SK-N-SH (cell line): ENCODE measurements around the gene LPCAT1. TPM values are rescaled to one million over a fixed set of nuclear protein-coding genes. Genes with fewer than 3 reads are reported as not detected.

Source experiments
- CTCF ChIA-PET: fragments of 300-600, 350-600 bp; formaldehyde crosslinking; extraction: SDS; loops from one replicate; lab custom pipeline; 2021; lab: Yijun Ruan, JAX
- POLR2A ChIA-PET: fragments of 350-600 bp; sonication (Branson Sonifier 250); formaldehyde crosslinking; extraction: SDS; loops from one replicate; lab custom pipeline; 2020; ENCODE audit warnings: antibody characterized with exemption, inconsistent platforms; lab: Yijun Ruan, JAX
- DNase-seq: peaks from one replicate; pipeline ENCODE4 v3.0.0; 2012
- H2AFZ ChIP-seq: fragments of 200-600 bp; sonication (generic); 2 replicates; pipeline ENCODE4 v1.8.1; 2016; ENCODE audit warnings: antibody characterized with exemption, mild to moderate bottlenecking, low read depth
- H3F3A ChIP-seq: fragments of 200-600 bp; sonication (generic); replicated peaks from 2 replicates; pipeline ENCODE3; 2016; ENCODE audit warnings: antibody characterized with exemption, mild to moderate bottlenecking; ENCODE audit not compliant: insufficient read depth
- H3K27ac ChIP-seq, 2 experiments: fragments of 200-500 bp in 1 of 2; fragments of 200-600 bp in 1 of 2; sonication (Bioruptor generic) in 1 of 2; sonication (generic), shearing (Covaris generic) in 1 of 2; 2 replicates each; pipeline versions ENCODE4 v1.5.1 to v1.6.1; 2014 to 2016; ENCODE audit warnings: low read depth in 2 of 2, inconsistent platforms in 1 of 2, low read length in 1 of 2, mild to moderate bottlenecking in 1 of 2, mixed read lengths in 1 of 2
- H3K27me3 ChIP-seq: fragments of 200-600 bp; sonication (generic), shearing (Covaris generic); 2 replicates; pipeline ENCODE4 v1.6.1; 2016; ENCODE audit warnings: mixed run types; ENCODE audit not compliant: insufficient read depth
- H3K36me3 ChIP-seq, 2 experiments: fragments of 200-500 bp in 1 of 2; fragments of 200-600 bp in 1 of 2; sonication (Bioruptor generic) in 1 of 2; sonication (generic) in 1 of 2; replicated peaks in 1 of 2; 2 replicates each; pipeline versions ENCODE3 to v1.5.1; 2014 to 2016; ENCODE audit warnings: low read length in 1 of 2, mild to moderate bottlenecking in 1 of 2; ENCODE audit not compliant: insufficient read depth in 2 of 2, control insufficient read depth in 1 of 2
- H3K4me1 ChIP-seq, 2 experiments: fragments of 200-500 bp in 1 of 2; fragments of 200-600 bp in 1 of 2; sonication (Bioruptor generic) in 1 of 2; sonication (generic), shearing (Covaris generic) in 1 of 2; 2 replicates each; pipeline versions ENCODE4 v1.5.1 to v1.6.1; 2014 to 2016; ENCODE audit warnings: low read depth in 1 of 2, low read length in 1 of 2, mixed run types in 1 of 2; ENCODE audit not compliant: insufficient read depth in 2 of 2, control insufficient read depth in 1 of 2
- H3K4me2 ChIP-seq: fragments of 200-600 bp; sonication (generic), shearing (Covaris generic); 2 replicates; pipeline ENCODE4 v1.6.1; 2017; ENCODE audit warnings: mixed run types
- H3K4me3 ChIP-seq, 2 experiments: fragments of 200-500 bp in 1 of 2; fragments of 200-600 bp in 1 of 2; sonication (Bioruptor generic) in 1 of 2; sonication (generic), shearing (Covaris generic) in 1 of 2; 2 replicates each; pipeline versions ENCODE4 v1.5.1 to v1.8.1; 2014 to 2016; ENCODE audit warnings: low read depth in 2 of 2, inconsistent platforms in 1 of 2, low read length in 1 of 2, mild to moderate bottlenecking in 1 of 2, mixed read lengths in 1 of 2, moderate library complexity in 1 of 2
- H3K79me2 ChIP-seq: fragments of 200-600 bp; sonication (generic); 2 replicates; pipeline ENCODE4 v1.8.1; 2017; ENCODE audit warnings: mild to moderate bottlenecking; ENCODE audit not compliant: insufficient read depth
- H3K9ac ChIP-seq: fragments of 200-600 bp; sonication (generic); 2 replicates; pipeline ENCODE4 v1.6.1; 2017; ENCODE audit warnings: mixed run types
- H3K9me2 ChIP-seq: fragments of 200-600 bp; sonication (generic); 2 replicates; pipeline ENCODE4 v1.6.1; 2017; ENCODE audit warnings: mixed run types
- H3K9me3 ChIP-seq: fragments of 200-600 bp; sonication (generic); 2 replicates; pipeline ENCODE4 v1.6.1; 2017; ENCODE audit warnings: mixed run types, mild to moderate bottlenecking, moderate library complexity
- H4K20me1 ChIP-seq: fragments of 200-600 bp; sonication (generic); 2 replicates; pipeline ENCODE4 v1.6.1; 2017; ENCODE audit warnings: mild to moderate bottlenecking, mixed run types; ENCODE audit not compliant: insufficient read depth
- CHD2 ChIP-seq: fragments of 150-350 bp; IDR thresholded peaks from 2 replicates; pipeline ENCODE4 v1.6.1; 2018; ENCODE audit warnings: low read length; ENCODE audit not compliant: partially characterized antibody
- EZH2phosphoT487 ChIP-seq: fragments of 200-600 bp; sonication (generic); IDR thresholded peaks from 2 replicates; pipeline ENCODE4 v1.6.1; 2017; ENCODE audit warnings: low read depth, mixed run types, mild to moderate bottlenecking, antibody characterized with exemption, moderate library complexity, borderline replicate concordance
- GABPA ChIP-seq: IDR thresholded peaks from 2 replicates; pipeline ENCODE4 v1.4.0; 2012; ENCODE audit warnings: low read depth, mild to moderate bottlenecking
- IRF3 ChIP-seq: fragments of 150-350 bp; IDR thresholded peaks from 2 replicates; pipeline ENCODE4 v1.6.1; 2016; ENCODE audit warnings: mild to moderate bottlenecking, low read depth, low read length
- MEF2A ChIP-seq: IDR thresholded peaks from 2 replicates; pipeline ENCODE4 v1.4.0; 2012; ENCODE audit warnings: low read depth, borderline replicate concordance
- NFIC ChIP-seq: IDR thresholded peaks from 2 replicates; pipeline ENCODE4 v1.4.0; 2012; ENCODE audit warnings: borderline replicate concordance
- PBX3 ChIP-seq: IDR thresholded peaks from 2 replicates; pipeline ENCODE4; 2012
- RAD21 ChIP-seq: IDR thresholded peaks from 2 replicates; pipeline ENCODE4 v1.6.1; 2012; ENCODE audit warnings: mild to moderate bottlenecking, low read length
- RCOR1 ChIP-seq: fragments of 150-350 bp; IDR thresholded peaks from 2 replicates; pipeline ENCODE4 v1.6.1; 2017; ENCODE audit warnings: antibody characterized with exemption, low read length
- TAF1 ChIP-seq: IDR thresholded peaks from 2 replicates; pipeline ENCODE4 v1.6.1; 2012; ENCODE audit warnings: low read depth, mild to moderate bottlenecking, low read length, moderate library complexity, borderline replicate concordance
- TCF12 ChIP-seq: IDR thresholded peaks from 2 replicates; pipeline ENCODE4 v1.4.0; 2012
- TEAD4 ChIP-seq: IDR thresholded peaks from 2 replicates; pipeline ENCODE4 v1.4.0; 2012; ENCODE audit warnings: mild to moderate bottlenecking, borderline replicate concordance; ENCODE audit not compliant: insufficient read depth
- USF1 ChIP-seq: IDR thresholded peaks from 2 replicates; pipeline ENCODE4 v1.4.0; 2012; ENCODE audit warnings: low read depth, borderline replicate concordance
- USF2 ChIP-seq: fragments of 150-350 bp; IDR thresholded peaks from 2 replicates; pipeline ENCODE4 v1.6.1; 2017; ENCODE audit warnings: antibody characterized with exemption, low read length, low read depth, borderline replicate concordance
- YY1 ChIP-seq: IDR thresholded peaks from 2 replicates; pipeline ENCODE4 v1.4.0; 2012; ENCODE audit warnings: low read depth, mild to moderate bottlenecking
- WGBS: methylation state at CpG from one replicate; pipeline ENCODE4 v1.1.6; 2017; ENCODE audit warnings: low lambda C conversion rate; 5-methylcytosine and 5-hydroxymethylcytosine counted together
- polyA plus RNA-seq, 3 experiments: library from polyadenylated mRNA; depleted of rRNA; stranded (reverse); fragments of >200 nt; gene quantifications; 2 replicates each; pipeline ENCODE4 v1.2.3, GENCODE V29; 2012

Gene LPCAT1
- polyA plus RNA-seq, 1 of the 3 experiments (the other 2 are of a cell fraction) = 42.3 TPM

GRCh38 chr5:1471240-1471853, 52.4 kb downstream of the LPCAT1 start:
- Histone ChIP-seq H3K4me1 (peaks cover 0 to 8% of the 10 kb centered on the region in 2 experiments; a peak in 1 of 4 replicates), H3K9me3 (no peaks in the 10 kb centered on the region), H3K36me3 (peaks cover 5 to 40% of the 10 kb centered on the region in 2 experiments), H3K27ac (no peak overlapping the region; a peak in 1 of 4 replicates), H3K9ac (no peak overlapping the region), H2AFZ (no peak overlapping the region), H3F3A (peaks cover 10% of the 10 kb centered on the region), H4K20me1 (0 out of 2 replicates have a peak, but pooled peaks cover 8% of the 10 kb centered on the region), H3K9me2 (no peaks in the 10 kb centered on the region), H3K79me2 (no peaks in the 10 kb centered on the region), H3K27me3 (no peaks in the 10 kb centered on the region), H3K4me2 (no peak overlapping the region), H3K4me3 (no peak overlapping the region)
- CTCF ChIA-PET = interaction anchor here (2.0 kb wide), 1 partner anchor 8 kb away, joined by 8 read pairs; no protein-coding TSS in a partner anchor
- POLR2A ChIA-PET = no interaction called here
- WGBS = 92% methylated on average over 7 of the region's 8 CpGs
- no peak for DNase-seq
- TF ChIP-seq EZH2phosphoT487 = no peak
- no peak for TF ChIP-seq USF1
- TF ChIP-seq NFIC = no peak
- TF ChIP-seq GABPA = no peak
- no peak for TF ChIP-seq TCF12
- TF ChIP-seq RCOR1 = no peak
- TF ChIP-seq PBX3 = no peak
- TF ChIP-seq YY1 = no peak
- no peak for TF ChIP-seq RAD21
- no peak for TF ChIP-seq TAF1
- no peak for TF ChIP-seq CHD2
- TF ChIP-seq IRF3 = no peak
- TF ChIP-seq USF2 = no peak
- no peak for TF ChIP-seq MEF2A
- no peak for TF ChIP-seq TEAD4
